Measurements from ENCODE around the gene RNF17.

RNF17 gene

DNA sequence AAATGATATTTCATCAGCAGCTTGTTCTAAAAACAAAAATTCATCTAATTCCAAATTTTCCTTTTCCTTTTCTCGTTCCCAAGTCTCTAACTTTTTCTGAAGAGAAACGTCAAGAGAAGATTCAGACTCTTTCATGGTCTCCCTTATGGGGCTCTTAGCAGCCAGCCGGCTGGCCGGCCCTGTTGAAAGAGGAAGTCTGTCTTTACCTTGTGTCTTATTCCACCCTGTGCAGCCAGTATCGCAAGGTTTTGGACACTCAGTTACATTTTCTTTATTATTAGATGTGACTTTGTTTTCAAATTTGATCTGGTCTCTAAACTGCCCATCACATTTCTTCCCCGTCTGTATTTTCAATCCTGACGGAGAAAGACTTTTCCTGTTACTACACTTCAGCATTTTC lies 142.3 kb downstream of the RNF17 start:
- DNase-seq, result no peak

DNA sequence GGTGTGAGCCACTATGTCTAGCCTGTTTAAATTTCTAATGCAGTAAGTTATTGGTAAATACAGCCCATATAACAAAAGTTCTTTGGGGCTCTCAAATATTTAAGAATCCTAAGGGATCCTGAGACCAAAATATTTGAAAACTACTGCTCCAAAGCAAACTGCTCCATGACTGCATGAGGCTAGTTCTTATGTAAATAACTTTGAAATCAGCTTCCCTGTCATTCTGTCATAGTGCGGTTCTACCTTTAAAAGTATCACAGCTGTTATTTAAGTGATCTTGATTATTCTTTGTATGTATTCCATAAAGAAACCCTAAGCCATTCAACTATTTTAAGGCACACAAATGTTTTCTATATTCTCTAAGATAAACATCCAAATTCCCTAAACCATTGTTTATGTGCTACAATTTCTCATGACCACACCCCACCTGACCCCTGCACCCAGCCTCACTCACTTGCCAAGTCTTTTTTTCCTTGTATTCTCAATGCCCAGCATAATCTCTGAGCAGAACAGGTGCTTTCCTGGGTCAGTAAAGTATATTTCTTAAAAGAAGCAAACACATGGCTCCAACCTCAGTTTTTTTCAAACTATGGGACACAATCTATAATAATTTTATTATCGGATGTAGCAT lies 146.6 kb downstream of the RNF17 start:
- no peak for DNase-seq

DNA sequence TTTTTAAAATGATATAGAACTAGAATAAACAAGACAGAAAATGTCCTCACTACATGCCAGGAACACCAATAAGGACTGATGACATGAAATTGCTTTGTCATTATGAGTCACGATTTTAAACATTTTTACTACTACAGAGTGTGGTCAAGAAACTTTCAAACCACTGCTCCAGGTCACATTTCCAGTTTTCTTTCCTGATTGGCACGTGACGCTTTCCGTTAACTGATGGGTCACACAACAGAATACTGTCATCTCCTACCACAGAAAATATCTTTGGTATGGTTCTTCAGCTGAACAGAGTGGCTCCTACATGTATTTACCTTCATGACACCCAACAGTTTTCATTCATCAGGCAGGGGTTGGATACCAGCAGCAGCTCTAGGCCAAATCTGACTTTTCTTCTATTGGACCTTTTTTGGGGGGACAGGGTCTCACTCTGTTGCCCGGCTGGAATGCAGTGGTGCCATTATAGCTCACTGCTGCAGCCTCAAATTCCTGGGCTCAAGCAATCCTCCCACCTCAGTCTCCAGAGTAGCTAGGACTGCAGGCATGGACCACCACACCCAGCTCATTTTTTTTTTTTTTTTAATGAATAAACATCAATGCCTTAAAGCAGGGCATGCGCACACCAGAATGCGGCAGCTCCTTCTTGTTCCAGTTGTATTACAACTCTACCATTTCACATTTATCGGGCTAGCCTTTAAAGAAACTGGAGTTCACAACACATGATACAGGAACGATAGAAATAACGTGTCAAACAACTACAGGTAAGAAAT lies 147.4 kb downstream of the RNF17 start:
- DNase-seq, result no peak

DNA sequence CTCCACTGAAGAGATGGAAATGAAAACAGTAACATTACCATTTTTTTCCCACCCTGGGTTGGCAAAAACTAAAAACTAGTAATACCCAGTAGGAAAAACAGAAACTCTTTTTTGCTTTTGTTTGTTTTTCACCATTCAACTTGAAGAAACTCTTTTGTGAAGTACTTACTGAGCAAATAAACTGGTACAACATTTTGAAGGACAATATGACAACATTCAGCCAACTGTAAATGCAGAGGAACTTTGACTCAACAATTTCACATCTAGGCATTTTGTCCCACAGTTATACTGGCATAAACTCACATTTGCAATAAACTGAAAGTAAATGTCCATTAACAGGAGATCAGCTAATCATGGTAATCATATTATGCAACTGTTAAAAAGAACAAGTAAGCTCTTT lies 152.5 kb downstream of the RNF17 start:
- DNase-seq, result no peak

DNA sequence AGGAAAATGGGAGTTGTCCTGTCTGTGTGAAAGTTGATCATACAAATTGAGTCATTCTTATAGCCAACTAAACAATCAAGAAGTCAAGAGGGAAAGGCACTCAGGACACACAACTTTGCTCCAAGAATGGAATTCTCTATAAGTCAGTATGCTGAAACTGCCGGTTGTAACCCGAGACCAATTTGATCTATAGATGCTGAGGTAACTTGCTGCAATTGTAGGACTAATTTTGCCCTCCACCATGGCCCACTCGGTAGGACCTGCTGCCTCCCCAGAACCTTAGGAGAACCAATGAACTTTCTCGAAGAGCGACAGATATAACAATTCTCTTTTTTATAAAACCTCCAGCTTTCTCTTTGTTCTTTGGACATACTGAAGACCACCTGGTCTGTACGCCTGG lies 157.0 kb downstream of the RNF17 start:
- DNase-seq, result no peak

DNA sequence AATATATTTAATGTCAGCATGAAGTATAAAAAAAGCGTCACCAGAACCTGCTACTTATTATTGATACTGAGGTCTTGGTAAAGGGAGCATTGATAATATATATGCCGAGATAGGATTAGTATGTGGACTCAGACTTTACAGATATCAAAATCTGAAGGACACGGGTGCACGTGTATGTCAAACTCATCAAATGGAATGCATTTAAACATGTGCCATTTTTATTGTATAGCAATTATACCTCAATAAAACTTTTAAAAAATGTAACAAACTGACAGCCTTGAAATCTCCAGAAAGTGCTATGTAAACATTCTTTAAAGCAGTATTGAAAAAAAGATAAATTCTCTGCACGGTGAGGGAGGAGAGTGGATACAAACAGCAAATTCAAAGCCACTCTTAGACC lies 157.9 kb downstream of the RNF17 start:
- no peak for DNase-seq

DNA sequence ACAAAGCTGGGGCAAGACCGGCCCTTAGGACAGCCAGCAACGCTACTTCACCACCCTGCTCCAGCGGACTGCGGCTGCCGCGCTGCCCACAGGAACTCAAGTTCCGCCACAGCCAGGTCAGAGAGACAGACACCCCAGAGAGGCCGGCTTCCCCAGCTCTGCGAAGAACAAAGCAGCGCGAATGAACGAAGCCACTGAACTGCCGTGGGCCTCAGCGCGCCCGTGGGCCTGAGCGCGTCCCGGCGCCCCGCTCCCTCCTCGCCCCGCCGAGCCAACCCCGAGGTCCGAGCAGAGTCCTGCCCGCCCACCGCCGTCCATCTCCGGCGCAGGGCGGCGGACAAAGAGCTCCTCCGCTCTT lies 158.4 kb downstream of the RNF17 start:
- DNase-seq, result no peak

DNA sequence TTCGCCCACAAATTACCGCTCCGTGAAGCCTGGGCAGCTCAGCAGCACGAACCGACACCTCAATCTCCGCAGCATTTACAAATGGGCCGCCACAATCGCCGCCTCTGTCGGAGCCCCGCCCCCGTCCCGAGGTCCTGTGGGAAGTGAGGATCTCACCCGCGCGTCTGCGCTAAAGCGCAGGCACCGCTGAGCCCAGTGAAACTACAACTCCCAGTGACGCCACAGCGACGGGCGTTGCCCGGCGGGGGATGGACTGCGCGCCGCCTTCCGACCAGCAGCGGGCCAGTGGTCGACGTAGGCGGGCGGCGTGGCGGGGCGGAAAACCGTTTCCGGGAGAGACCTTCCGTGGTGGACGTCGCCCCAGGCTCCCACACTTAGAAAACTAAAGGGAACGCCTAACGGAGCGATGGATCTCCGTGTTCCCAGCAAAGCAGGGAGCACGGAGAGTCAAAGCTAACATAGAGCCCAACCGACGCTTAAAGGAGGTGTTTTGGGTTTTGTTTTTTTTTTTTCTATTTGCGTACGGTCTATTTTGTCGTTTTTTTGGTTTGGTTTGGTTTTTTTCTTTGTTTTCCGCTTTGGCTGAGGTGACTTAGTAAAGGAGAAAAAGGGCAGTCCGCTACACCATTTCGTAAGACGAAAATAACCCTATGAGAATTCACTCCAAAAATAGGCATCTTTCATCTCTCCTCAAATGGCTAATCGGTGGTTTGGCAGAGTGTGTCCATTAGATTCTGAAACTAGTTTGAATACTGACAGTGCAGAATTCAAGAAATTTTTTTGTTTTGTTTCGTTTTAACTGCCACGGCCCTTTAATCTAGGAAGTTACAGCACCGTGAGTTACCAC lies 159.0 kb downstream of the RNF17 start:
- peak; percentile 88 for DNase-seq

DNA sequence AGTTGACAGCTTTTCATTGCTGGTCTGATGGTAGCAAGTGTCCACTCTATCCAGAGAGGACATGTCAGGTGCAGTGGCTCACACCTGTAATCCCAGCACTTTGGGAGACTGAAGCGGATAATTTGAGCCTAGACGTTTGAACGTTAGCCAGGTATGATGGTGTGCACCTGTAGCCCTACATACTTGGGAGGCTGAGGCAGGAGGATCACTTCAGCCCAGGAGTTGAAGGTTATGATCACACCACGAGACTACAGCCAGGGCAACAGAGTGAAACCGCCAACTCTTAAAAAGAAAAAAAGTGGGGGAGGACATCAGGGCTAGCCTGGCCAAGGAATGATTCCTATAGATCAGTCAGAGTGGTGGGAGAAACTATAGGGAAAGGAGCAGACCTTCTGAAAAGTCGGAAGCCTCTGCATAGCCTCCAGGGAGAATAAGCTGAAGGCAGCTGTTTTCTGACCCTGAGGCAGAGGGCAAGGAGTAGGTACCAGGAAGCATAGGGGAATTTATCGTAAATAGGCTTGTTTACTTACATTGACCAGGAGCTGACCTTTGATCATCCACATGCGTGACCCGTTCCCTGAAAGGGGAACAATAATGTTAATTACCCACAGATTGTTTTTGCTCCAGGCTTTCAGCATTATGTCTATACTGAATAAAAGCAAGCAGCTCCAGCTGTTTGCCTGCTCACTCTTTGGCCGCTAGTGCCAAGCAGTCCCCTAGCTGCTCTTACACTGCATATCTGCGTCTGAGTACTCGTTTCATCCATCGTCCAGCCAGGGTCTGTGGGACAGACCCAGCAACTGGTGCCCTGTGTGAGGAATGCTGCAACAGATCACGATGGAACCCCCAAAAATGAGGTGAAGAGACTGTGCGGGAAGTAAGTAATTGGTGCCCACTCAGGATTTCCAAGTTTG lies 161.6 kb downstream of the RNF17 start:
- no peak for DNase-seq

DNA sequence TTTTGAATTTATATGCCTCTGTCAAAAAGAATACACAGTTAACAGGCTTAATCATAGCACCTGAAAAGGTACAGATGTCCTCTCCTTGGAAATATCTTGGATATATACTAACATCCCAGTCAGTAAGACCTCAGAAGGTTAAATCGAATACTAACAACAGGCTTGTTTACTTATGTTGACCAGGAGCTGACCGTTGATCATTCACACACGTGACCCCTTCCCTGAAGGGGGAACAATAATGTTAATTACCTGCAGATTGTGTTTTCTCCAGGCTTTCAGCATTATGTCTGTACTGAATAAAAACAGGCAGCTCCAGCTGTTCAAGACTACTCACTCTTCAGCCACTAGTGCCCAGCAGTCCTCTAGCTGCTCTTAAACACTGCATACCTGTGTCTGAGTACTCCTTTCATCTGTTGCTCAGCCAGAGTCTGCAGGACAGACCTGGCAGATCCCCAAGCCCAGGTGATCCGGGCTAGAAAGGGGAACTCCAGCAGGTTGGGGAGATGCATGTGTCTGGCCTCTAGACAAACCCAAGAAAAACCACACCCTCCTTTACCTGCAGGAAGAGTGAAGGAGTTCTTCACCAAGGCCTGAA lies 163.9 kb downstream of the RNF17 start:
- DNase-seq, result no peak

DNA sequence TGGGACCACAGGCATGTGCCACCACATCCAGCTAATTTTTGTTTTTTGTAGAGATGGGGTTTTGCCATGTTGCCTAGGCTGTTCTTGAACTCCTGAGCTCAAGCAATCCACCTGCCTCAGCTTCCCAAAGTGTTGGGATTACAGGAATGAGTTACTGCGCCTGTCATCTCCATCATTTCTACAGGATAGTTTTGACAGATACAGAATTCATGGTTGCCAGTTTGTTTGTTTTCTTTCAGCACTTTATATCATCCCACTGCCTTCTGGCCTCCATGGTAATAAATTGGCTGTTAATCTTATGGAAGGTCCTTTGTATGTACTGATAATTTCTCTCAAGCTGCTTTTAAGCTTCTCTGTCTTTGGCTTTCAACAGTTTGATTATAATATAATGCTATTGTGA lies 165.2 kb downstream of the RNF17 start:
- no peak for DNase-seq

Measured in DMS79 (cell line).